ENCODE measurements around the gene SLC43A2.
A peak's percentile ranks its signal among the peaks of the same experiment; 100 is the strongest.

SLC43A2 gene

GRCh38 chr17:1580979-1581676, 47.5 kb downstream of the SLC43A2 start:
- Histone ChIP-seq H2AFZ (ENCODE audit: low read depth, low read length) (no peak overlapping the region), H3K4me2 (ENCODE audit: insufficient read depth, low read length) (no peak overlapping the region), H3K9ac (ENCODE audit: low read depth, low read length) (no peak overlapping the region), H3K79me2 (ENCODE audit: insufficient read depth, low read length) (no peaks in the 10 kb centered on the region), H3K4me1 (ENCODE audit: insufficient read depth, low read length) (no peaks in the 10 kb centered on the region), H3K27ac (ENCODE audit: low read length) (peak overlapping the region; percentile 62), H3K9me3 (ENCODE audit: insufficient read depth, low read length, severe bottlenecking) (no peaks in the 10 kb centered on the region), H3K36me3 (ENCODE audit: insufficient read depth, low read length) (peaks cover 49% of the 10 kb centered on the region), H3K4me3 (ENCODE audit: low read depth in 1 of 2, low read length in 2 of 2) (no peak overlapping the region), H3K27me3 (ENCODE audit: insufficient read depth, low read length, poor library complexity) (no peaks in the 10 kb centered on the region), H4K20me1 (ENCODE audit: insufficient read depth, low read length) (no peaks in the 10 kb centered on the region)
- ATAC-seq (ENCODE audit: insufficient read depth, low read depth): no peak
- TF ChIP-seq, protein P1, sequence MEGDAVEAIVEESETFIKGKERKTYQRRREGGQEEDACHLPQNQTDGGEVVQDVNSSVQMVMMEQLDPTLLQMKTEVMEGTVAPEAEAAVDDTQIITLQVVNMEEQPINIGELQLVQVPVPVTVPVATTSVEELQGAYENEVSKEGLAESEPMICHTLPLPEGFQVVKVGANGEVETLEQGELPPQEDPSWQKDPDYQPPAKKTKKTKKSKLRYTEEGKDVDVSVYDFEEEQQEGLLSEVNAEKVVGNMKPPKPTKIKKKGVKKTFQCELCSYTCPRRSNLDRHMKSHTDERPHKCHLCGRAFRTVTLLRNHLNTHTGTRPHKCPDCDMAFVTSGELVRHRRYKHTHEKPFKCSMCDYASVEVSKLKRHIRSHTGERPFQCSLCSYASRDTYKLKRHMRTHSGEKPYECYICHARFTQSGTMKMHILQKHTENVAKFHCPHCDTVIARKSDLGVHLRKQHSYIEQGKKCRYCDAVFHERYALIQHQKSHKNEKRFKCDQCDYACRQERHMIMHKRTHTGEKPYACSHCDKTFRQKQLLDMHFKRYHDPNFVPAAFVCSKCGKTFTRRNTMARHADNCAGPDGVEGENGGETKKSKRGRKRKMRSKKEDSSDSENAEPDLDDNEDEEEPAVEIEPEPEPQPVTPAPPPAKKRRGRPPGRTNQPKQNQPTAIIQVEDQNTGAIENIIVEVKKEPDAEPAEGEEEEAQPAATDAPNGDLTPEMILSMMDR (IDR thresholded peaks at IDR 0.05; ENCODE audit: borderline replicate concordance, extremely low read depth, low read length, poor library complexity, severe bottlenecking): no peak
- TF ChIP-seq EZH2 (IDR thresholded peaks at IDR 0.05; ENCODE audit: borderline replicate concordance, low read depth, low read length, severe bottlenecking): no peak
- DNase-seq: no peak

GRCh38 chr17:1578029-1578428, 50.6 kb downstream of the SLC43A2 start:
- no peak overlapping the region for H3K9ac ChIP-seq (ENCODE audit: low read depth, low read length)
- TF ChIP-seq EZH2 (IDR thresholded peaks at IDR 0.05; ENCODE audit: borderline replicate concordance, low read depth, low read length, severe bottlenecking): no peak
- TF ChIP-seq, protein P1 (IDR thresholded peaks at IDR 0.05; ENCODE audit: borderline replicate concordance, extremely low read depth, low read length, poor library complexity, severe bottlenecking): no peak
- ATAC-seq (ENCODE audit: insufficient read depth, low read depth) (no peak), DNase-seq (no peak)
- H3K27ac ChIP-seq (ENCODE audit: low read length): peak overlapping the region; percentile 8; the same call in 1 of the 2 replicates
- no peak overlapping the region for H3K4me3 ChIP-seq (ENCODE audit: low read depth in 1 of 2, low read length in 2 of 2)
- no peaks in the 10 kb centered on the region for H3K27me3 ChIP-seq (ENCODE audit: insufficient read depth, low read length, poor library complexity)
- H3K79me2 ChIP-seq (ENCODE audit: insufficient read depth, low read length): no peaks in the 10 kb centered on the region
- no peak overlapping the region for H2AFZ ChIP-seq (ENCODE audit: low read depth, low read length)
- no peaks in the 10 kb centered on the region for H3K9me3 ChIP-seq (ENCODE audit: insufficient read depth, low read length, severe bottlenecking)
- no peaks in the 10 kb centered on the region for H4K20me1 ChIP-seq (ENCODE audit: insufficient read depth, low read length)
- no peak overlapping the region for H3K4me2 ChIP-seq (ENCODE audit: insufficient read depth, low read length)
- peaks cover 36% of the 10 kb centered on the region for H3K36me3 ChIP-seq (ENCODE audit: insufficient read depth, low read length)
- no peaks in the 10 kb centered on the region for H3K4me1 ChIP-seq (ENCODE audit: insufficient read depth, low read length)

DNA sequence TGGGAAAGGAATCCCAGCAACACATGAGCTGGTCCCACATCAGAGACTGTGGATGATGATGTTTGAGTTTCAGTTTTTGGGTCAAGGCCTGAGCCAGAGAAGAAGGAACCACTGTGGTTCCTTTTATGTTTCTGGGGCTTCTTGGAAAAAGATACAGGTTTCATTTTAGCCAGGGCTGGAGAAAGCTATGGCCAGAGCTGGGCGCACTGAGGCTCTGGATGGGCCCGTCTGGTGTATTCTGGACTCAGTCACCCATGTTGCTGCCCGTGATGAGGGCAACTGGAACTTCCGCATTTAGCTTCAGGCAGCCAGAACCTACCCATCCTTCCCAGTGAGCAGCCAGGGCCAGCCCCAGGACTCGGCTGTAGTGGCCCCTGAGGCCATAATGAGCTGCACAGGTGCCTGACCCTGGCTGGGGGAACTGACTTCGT, 51.0 kb downstream of the SLC43A2 start:
- Histone ChIP-seq H3K9ac (ENCODE audit: low read depth, low read length) (no peak overlapping the region), H3K4me1 (ENCODE audit: insufficient read depth, low read length) (no peaks in the 10 kb centered on the region)

More for the DNA sequence above, 51.0 kb downstream of the SLC43A2 start:
- no peak for DNase-seq
- no peaks in the 10 kb centered on the region for H3K79me2 ChIP-seq (ENCODE audit: insufficient read depth, low read length)
- no peak for ATAC-seq (ENCODE audit: insufficient read depth, low read depth)
- peak overlapping the region; percentile 42 for H3K27ac ChIP-seq (ENCODE audit: low read length)
- H2AFZ ChIP-seq (ENCODE audit: low read depth, low read length): no peak overlapping the region
- H3K4me2 ChIP-seq (ENCODE audit: insufficient read depth, low read length): no peak overlapping the region
- H3K36me3 ChIP-seq (ENCODE audit: insufficient read depth, low read length): peaks cover 33% of the 10 kb centered on the region
- H3K4me3 ChIP-seq (ENCODE audit: low read depth in 1 of 2, low read length in 2 of 2): no peak overlapping the region
- H3K27me3 ChIP-seq (ENCODE audit: insufficient read depth, low read length, poor library complexity): no peaks in the 10 kb centered on the region
- H3K9me3 ChIP-seq (ENCODE audit: insufficient read depth, low read length, severe bottlenecking): no peaks in the 10 kb centered on the region
- H4K20me1 ChIP-seq (ENCODE audit: insufficient read depth, low read length): no peaks in the 10 kb centered on the region
- TF ChIP-seq, protein P1 (IDR thresholded peaks at IDR 0.05; ENCODE audit: borderline replicate concordance, extremely low read depth, low read length, poor library complexity, severe bottlenecking): no peak
- TF ChIP-seq EZH2 (IDR thresholded peaks at IDR 0.05; ENCODE audit: borderline replicate concordance, low read depth, low read length, severe bottlenecking): no peak

All from DND-41 (cell line).